Endothelial cell of umbilical vein (primary cell): ENCODE measurements around the gene SYNDIG1. TPM values are rescaled to one million over a fixed set of nuclear protein-coding genes. Genes with fewer than 3 reads are reported as not detected.

Experiments
- BruUV-seq: library from RNA; stranded (reverse); fragments of 400-500 nt; replicated peaks from 2 replicates; lab custom pipeline; 2021; lab: Mats Ljungman, UMichigan
- CTCF ChIA-PET: fragments of 300-600, 350-600 bp; sonication (Branson Sonifier 250); formaldehyde crosslinking; loops from one replicate; lab custom pipeline; 2021; ENCODE audit warnings: antibody characterized with exemption, inconsistent platforms; lab: Charles Lee
- POLR2A ChIA-PET: fragments of 300-600, 350-600 bp; sonication (Branson Sonifier 250); formaldehyde crosslinking; loops from one replicate; lab custom pipeline; 2021; ENCODE audit warnings: antibody characterized with exemption, inconsistent platforms; lab: Charles Lee
- DNase-seq: peaks from one replicate; pipeline ENCODE4 v3.0.0-alpha.2; 2011; ENCODE audit warnings: low read depth, low spot score
- FAIRE-seq: peaks from 2 replicates; lab custom pipeline; 2011; peaks lifted over from hg19 to GRCh38; lab: Jason Lieb, UNC
- H2AFZ ChIP-seq: 2 replicates; pipeline ENCODE4 v1.6.0; 2012; ENCODE audit warnings: low read depth, low read length, control low read depth, inconsistent platforms
- H3K27ac ChIP-seq: 2 replicates; pipeline ENCODE4 v1.5.1; 2011; ENCODE audit warnings: low read depth, mild to moderate bottlenecking, control low read depth, low read length, moderate library complexity; ENCODE audit not compliant: insufficient read depth
- H3K27me3 ChIP-seq, 2 experiments: 2 replicates each; pipeline versions ENCODE4 v1.6.0 to v1.6.1; 2011; ENCODE audit warnings: low read length in 2 of 2, mixed read lengths in 1 of 2; ENCODE audit not compliant: control insufficient read depth in 2 of 2, insufficient read depth in 2 of 2
- H3K36me3 ChIP-seq, 2 experiments: 2 replicates in 1 of 2; 3 replicates in 1 of 2; pipeline ENCODE4 v1.5.1; 2011; ENCODE audit warnings: low read length in 2 of 2, mild to moderate bottlenecking in 1 of 2, moderate library complexity in 1 of 2; ENCODE audit not compliant: control insufficient read depth in 2 of 2, insufficient read depth in 2 of 2; ENCODE audit errors: extremely low read depth in 1 of 2
- H3K4me1 ChIP-seq: 3 replicates; pipeline ENCODE4 v1.5.1; 2011; ENCODE audit warnings: mild to moderate bottlenecking, low read length; ENCODE audit not compliant: control insufficient read depth, insufficient read depth; ENCODE audit errors: extremely low read depth
- H3K4me2 ChIP-seq: 2 replicates; pipeline ENCODE4 v1.6.1; 2011; ENCODE audit warnings: low read length, control low read depth, mixed read lengths; ENCODE audit not compliant: insufficient read depth
- H3K4me3 ChIP-seq, 3 experiments: fragments of 200-600 bp in 1 of 3; sonication (generic), shearing (Covaris generic) in 1 of 3; replicated peaks in 1 of 3; 2 replicates each; pipeline ENCODE4 v1.5.1; 2011 to 2016; ENCODE audit warnings: control low read depth in 3 of 3, low read length in 3 of 3, mild to moderate bottlenecking in 2 of 3, inconsistent platforms in 1 of 3, low read depth in 1 of 3, moderate library complexity in 1 of 3; ENCODE audit not compliant: insufficient read depth in 1 of 3
- H3K79me2 ChIP-seq: 2 replicates; pipeline ENCODE4 v1.6.0; 2012; ENCODE audit warnings: low read length, inconsistent platforms; ENCODE audit not compliant: control insufficient read depth, insufficient read depth
- H3K9ac ChIP-seq: replicated peaks from 2 replicates; pipeline ENCODE3; 2011; ENCODE audit warnings: low read length, control low read depth; ENCODE audit not compliant: insufficient read depth; ENCODE audit errors: extremely low read depth
- H3K9me1 ChIP-seq: replicated peaks from 3 replicates; pipeline ENCODE4 v1.6.0; 2011; ENCODE audit warnings: mild to moderate bottlenecking, low read length; ENCODE audit not compliant: control insufficient read depth, insufficient read depth; ENCODE audit errors: extremely low read depth
- H3K9me3 ChIP-seq: replicated peaks from 2 replicates; pipeline ENCODE4 v1.5.1; 2012; ENCODE audit warnings: low read length, inconsistent platforms; ENCODE audit not compliant: control insufficient read depth, insufficient read depth
- H4K20me1 ChIP-seq: replicated peaks from 2 replicates; pipeline ENCODE3; 2011; ENCODE audit warnings: mild to moderate bottlenecking, low read length; ENCODE audit not compliant: control insufficient read depth, insufficient read depth; ENCODE audit errors: extremely low read depth
- EZH2 ChIP-seq: IDR thresholded peaks from 2 replicates; pipeline ENCODE4 v1.6.1; 2012; ENCODE audit warnings: borderline replicate concordance, low read depth, mild to moderate bottlenecking, moderate library complexity, low read length, inconsistent platforms; ENCODE audit not compliant: severe bottlenecking
- FOS ChIP-seq: IDR thresholded peaks from 2 replicates; pipeline ENCODE4 v1.6.1; 2011; ENCODE audit warnings: mild to moderate bottlenecking, low read length, moderate library complexity, borderline replicate concordance; ENCODE audit not compliant: insufficient read depth
- GATA2 ChIP-seq: IDR thresholded peaks from 2 replicates; pipeline ENCODE4 v1.7.0; 2011; ENCODE audit warnings: low read depth, mild to moderate bottlenecking, moderate library complexity, mixed read lengths, low read length; ENCODE audit not compliant: insufficient read length, insufficient read depth
- JUN ChIP-seq: IDR thresholded peaks from 2 replicates; pipeline ENCODE4 v1.6.1; 2011; ENCODE audit warnings: borderline replicate concordance, low read depth; ENCODE audit not compliant: insufficient read length, insufficient read depth
- MYC ChIP-seq: IDR thresholded peaks from one replicate; pipeline ENCODE4 v1.6.1; 2011; ENCODE audit warnings: mild to moderate bottlenecking, low read depth, low read length
- POLR2A ChIP-seq: IDR thresholded peaks from 2 replicates; pipeline ENCODE4 v1.6.1; 2012; ENCODE audit warnings: low read depth, mild to moderate bottlenecking, control low read depth, low read length
- POLR2AphosphoS5 ChIP-seq: IDR thresholded peaks from 2 replicates; pipeline ENCODE4 v1.6.1; 2012; ENCODE audit warnings: low read depth, mild to moderate bottlenecking, control low read depth, low read length, moderate library complexity; ENCODE audit not compliant: insufficient read depth
- dilution Hi-C: fragments of 300-500 bp; cut with MboI; formaldehyde crosslinking; loops from one replicate; pipeline ENCODE4 v1.15.0; 2019; ENCODE audit warnings: low sequenced_read_pairs; ENCODE audit not compliant: extremely low pct_ligation_motif_present
- intact Hi-C: fragments of 100-400 bp; cut with micrococcal nuclease; formaldehyde crosslinking; loops from one replicate; pipeline ENCODE4 v1.10.0; 2022
- polyA plus RNA-seq, 4 experiments: library from polyadenylated mRNA; depleted of rRNA in 3 of 4; stranded (reverse) in 3 of 4; unstranded in 1 of 4; fragments of >200 nt; gene quantifications; 2 replicates each; pipeline versions ENCODE4 v1.2.1 to v1.2.3, GENCODE V29; 2011 to 2012; ENCODE audit warnings: missing spikeins in 1 of 4
- total RNA-seq: library from RNA; stranded (reverse); gene quantifications from 2 replicates; pipeline ENCODE4 v1.2.3, GENCODE V29; 2021
- TF ChIP-seq, protein P1 (sequence below), 2 donors: IDR thresholded peaks; 1 replicate in 1 of 2; 2 replicates in 1 of 2; pipeline ENCODE4 v1.5.1; 2011; ENCODE audit warnings: low read length in 2 of 2, mild to moderate bottlenecking in 2 of 2, moderate library complexity in 2 of 2, control low read depth in 1 of 2, inconsistent platforms in 1 of 2, low read depth in 1 of 2; ENCODE audit not compliant: insufficient read depth in 1 of 2; ENCODE audit errors: extremely low read depth in 1 of 2
- TF ChIP-seq, protein P2 (sequence below): IDR thresholded peaks from 2 replicates; pipeline ENCODE4 v1.6.1; 2011; ENCODE audit not compliant: insufficient read depth, insufficient read length

The SYNDIG1 gene
- total and polyA plus RNA-seq, 2 donors (not counting 3 experiments of a cell fraction or from before 2014, with no cell fraction given) = not detected

DNA sequence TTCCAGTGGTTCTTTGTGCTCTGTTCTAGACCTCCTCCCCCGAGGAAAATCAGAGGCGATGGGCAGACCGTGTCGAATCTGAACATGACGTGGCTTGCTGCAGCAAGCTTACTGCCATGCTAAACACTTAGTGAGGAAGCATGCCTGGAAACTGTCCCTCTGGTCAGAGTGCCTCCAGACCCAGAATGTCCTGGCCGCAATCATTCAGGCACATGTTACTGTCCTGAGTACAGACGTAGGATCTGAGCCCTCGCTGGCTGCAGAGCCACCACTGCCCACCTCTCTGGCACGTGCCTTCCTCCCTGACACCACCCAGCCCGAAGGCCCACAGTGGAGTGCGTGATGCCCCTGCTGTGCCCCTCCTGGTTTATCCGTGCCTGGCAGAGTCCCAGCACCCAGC lies 163.6 kb downstream of the SYNDIG1 start:
- H3K9ac ChIP-seq = no peak overlapping the region
- no peaks in the 10 kb centered on the region for H3K9me1 ChIP-seq
- H3K36me3 ChIP-seq = no peaks in the 10 kb centered on the region
- no peak overlapping the region for H3K4me3 ChIP-seq
- no peak overlapping the region for H2AFZ ChIP-seq
- H3K4me1 ChIP-seq = no peaks in the 10 kb centered on the region
- ChIA-PET POLR2A (no interaction called here), CTCF (no interaction called here)
- TF ChIP-seq EZH2 (no peak), GATA2 (no peak), POLR2AphosphoS5 (no peak)
- DNase-seq (no peak), FAIRE-seq (no peak)
- no peaks in the 10 kb centered on the region for H4K20me1 ChIP-seq
- BruUV-seq = no TSS peak
- dilution Hi-C loops = no loop called here
- no peaks in the 10 kb centered on the region for H3K9me3 ChIP-seq
- no peaks in the 10 kb centered on the region for H3K79me2 ChIP-seq
- intact Hi-C loops = no loop called here
- no peak overlapping the region for H3K27ac ChIP-seq
- no peak overlapping the region for H3K4me2 ChIP-seq
- no peaks in the 10 kb centered on the region for H3K27me3 ChIP-seq

DNA sequence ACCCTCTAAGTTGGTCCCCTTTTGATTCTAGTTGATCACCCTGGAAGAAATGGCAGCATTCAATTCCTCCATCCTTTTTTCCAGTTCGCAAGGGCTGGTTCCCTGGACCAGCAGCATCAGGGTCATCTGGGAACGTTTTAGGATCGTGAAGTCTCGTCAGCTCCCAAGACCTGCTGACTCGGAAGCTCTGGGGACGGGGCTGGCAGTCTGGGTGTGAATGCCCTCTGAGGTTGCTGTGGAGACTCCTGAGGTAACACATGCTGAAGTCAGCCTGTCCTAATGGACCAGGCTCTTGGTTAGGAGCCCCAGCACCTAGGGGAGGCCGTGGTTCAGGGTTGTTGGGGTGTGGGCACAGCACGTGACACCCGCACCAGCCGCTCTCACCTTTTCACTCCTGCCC lies 164.1 kb downstream of the SYNDIG1 start:
- no peak for DNase-seq
- CTCF ChIA-PET = no interaction called here
- no peak overlapping the region for H2AFZ ChIP-seq
- no peaks in the 10 kb centered on the region for H3K4me1 ChIP-seq
- no TSS peak for BruUV-seq
- POLR2A ChIA-PET = no interaction called here
- intact Hi-C loops = no loop called here
- dilution Hi-C loops = no loop called here
- no peaks in the 10 kb centered on the region for H4K20me1 ChIP-seq
- H3K36me3 ChIP-seq = no peaks in the 10 kb centered on the region
- H3K4me2 ChIP-seq = no peak overlapping the region
- H3K9ac ChIP-seq = no peak overlapping the region
- TF ChIP-seq, protein P1, sequence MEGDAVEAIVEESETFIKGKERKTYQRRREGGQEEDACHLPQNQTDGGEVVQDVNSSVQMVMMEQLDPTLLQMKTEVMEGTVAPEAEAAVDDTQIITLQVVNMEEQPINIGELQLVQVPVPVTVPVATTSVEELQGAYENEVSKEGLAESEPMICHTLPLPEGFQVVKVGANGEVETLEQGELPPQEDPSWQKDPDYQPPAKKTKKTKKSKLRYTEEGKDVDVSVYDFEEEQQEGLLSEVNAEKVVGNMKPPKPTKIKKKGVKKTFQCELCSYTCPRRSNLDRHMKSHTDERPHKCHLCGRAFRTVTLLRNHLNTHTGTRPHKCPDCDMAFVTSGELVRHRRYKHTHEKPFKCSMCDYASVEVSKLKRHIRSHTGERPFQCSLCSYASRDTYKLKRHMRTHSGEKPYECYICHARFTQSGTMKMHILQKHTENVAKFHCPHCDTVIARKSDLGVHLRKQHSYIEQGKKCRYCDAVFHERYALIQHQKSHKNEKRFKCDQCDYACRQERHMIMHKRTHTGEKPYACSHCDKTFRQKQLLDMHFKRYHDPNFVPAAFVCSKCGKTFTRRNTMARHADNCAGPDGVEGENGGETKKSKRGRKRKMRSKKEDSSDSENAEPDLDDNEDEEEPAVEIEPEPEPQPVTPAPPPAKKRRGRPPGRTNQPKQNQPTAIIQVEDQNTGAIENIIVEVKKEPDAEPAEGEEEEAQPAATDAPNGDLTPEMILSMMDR (IDR thresholded peaks at IDR 0.05; ENCODE audit: extremely low read depth in 1 of 2, insufficient read depth in 1 of 2, low read depth in 1 of 2, low read length in 2 of 2) = no peak
- TF ChIP-seq GATA2 (no peak), EZH2 (no peak), POLR2AphosphoS5 (no peak), FOS (no peak), POLR2A (no peak), JUN (no peak), MYC (no peak)
- TF ChIP-seq, protein P2, sequence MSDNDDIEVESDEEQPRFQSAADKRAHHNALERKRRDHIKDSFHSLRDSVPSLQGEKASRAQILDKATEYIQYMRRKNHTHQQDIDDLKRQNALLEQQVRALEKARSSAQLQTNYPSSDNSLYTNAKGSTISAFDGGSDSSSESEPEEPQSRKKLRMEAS = no peak
- H3K79me2 ChIP-seq = no peaks in the 10 kb centered on the region
- no peaks in the 10 kb centered on the region for H3K27me3 ChIP-seq
- H3K9me3 ChIP-seq = no peaks in the 10 kb centered on the region
- H3K4me3 ChIP-seq = no peak overlapping the region
- H3K27ac ChIP-seq = no peak overlapping the region
- no peaks in the 10 kb centered on the region for H3K9me1 ChIP-seq
- FAIRE-seq = no peak
